ENCODE measurements around the gene GPC5.

Gene GPC5

GRCh38 chr13:92717857-92718256, 1319.4 kb downstream of the GPC5 start:
- no peak for DNase-seq

DNA sequence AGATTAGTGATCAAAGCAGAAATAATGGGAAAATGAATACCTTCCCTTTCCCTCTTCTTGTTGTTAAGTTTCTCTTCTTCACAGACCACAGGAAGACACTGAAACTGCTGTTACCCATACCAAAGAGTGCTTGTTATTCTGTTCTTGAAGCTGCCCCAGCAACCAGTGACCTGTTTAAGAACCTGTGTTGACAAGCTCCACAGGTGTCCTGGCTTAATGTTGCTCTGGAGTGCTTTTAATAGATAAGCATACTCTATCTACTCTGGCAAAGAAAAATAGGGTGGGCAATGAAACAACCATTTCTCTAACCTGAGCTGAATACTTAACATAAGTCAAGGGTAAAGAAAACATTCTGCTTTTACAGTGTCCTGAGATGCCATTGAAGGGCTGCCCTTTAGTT, 1321.4 kb downstream of the GPC5 start:
- peak; percentile 98 for DNase-seq

DNA sequence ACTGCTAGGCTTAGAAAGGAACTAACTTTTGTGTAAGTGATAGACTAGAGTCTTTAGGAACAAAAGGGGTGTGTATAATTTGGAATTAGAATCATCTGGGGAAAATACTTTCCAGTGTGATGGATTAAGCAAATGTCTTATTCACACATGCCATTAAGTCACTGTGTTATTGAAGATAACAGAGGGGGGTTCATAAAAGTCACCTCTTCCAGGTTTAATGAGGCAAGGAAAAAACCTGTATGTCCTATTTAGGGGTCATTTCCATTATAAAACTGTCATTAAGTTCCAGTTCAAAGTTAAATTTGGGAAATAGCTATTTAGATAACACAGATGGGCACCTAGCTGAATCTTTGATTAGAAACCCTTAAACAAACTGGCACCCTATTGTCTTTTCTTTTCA, 1323.2 kb downstream of the GPC5 start:
- DNase-seq: peak; percentile 94

- DNase-seq: no peak
These were observed 1328.7 kb downstream of the GPC5 start for GRCh38 chr13:92727118-92727517.

GRCh38 chr13:92734068-92734467, 1335.6 kb downstream of the GPC5 start:
- peak; percentile 25 for DNase-seq

- DNase-seq: no peak
These were observed 1336.1 kb downstream of the GPC5 start for GRCh38 chr13:92734545-92734944.

DNA sequence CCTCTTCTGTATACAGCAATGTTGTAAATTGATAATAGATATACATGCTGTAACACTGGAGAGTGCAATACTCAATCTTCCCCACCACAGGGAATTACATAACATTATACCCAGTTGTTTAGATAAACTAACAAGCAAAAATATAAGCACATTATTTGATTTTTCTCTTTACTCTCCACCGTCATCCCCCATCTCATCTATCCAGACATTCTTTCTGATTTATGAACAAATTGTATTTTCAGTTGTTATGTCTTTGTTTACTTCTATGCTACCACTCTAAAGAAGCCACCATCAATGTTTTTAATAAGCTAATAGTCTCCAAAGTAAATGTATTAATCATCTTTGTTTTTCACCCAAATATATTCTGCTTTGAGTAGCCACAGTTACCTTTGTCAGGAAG, 1337.5 kb downstream of the GPC5 start:
- no peak for DNase-seq

DNA sequence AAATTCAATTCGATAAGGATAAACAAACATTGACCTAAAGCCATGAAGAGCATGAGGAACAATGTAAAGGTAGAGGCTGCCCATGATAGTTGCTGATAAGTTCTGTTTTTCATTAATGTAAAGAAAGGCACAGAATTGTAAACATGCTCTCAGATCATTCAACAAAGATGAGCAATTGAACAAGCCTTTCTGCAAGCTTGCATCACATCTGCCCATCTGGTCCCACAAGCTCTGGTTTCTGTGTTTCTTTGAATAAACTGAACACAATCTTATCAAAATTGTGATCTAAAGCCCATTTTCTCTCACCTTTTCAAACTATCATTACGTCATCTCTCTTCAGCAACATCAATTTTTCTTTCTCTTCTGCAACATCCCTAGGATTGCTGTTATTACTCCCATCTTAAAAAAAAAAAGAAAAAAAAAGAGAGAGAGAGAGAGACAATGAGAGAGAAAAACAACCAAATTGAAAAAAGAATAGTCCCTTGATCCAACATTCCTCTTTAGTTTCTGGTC, 1340.9 kb downstream of the GPC5 start:
- peak; percentile 72 for DNase-seq

GRCh38 chr13:92743992-92744391, 1345.6 kb downstream of the GPC5 start:
- no peak for DNase-seq

DNA sequence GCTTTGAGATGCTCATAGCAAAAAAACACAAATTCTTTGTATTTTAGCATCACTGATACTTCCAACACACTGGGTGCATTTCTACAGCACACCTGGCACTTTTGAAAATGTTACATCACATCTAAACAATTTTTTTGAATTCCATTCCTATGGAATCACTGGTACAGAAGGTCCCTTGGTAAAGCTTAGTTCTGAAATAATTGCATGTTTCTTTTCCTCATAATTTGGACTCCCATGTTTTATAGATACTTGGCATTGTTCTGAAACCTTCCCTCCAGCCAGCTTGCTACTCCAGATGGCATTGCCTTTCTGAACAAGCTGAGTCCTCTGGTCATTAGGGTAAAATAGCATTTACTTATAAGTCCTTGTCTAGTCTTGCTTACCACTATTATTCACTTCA, 1346.8 kb downstream of the GPC5 start:
- peak; percentile 87 for DNase-seq

DNA sequence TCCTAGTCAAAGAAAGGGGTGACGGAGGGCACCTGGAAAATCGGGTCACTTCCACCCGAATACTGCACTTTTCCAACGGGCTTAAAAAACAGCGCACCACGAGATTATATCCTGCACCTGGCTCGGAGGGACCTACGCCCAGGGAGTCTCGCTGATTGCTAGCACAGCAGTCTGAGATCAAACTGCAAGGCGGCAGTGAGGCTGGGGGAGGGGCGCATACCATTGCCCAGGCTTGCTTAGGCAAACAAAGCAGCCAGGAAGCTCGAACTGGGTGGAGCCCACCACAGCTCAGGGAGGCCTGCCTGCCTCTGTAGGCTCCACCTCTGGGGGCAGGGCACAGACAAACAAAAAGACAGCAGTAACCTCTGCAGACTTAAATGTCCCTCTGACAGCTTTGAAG, 1354.3 kb downstream of the GPC5 start:
- peak; percentile 21 for DNase-seq

GRCh38 chr13:92761710-92762109, 1363.3 kb downstream of the GPC5 start:
- no peak for DNase-seq

GRCh38 chr13:92767468-92767867, 1369.0 kb downstream of the GPC5 start:
- no peak for DNase-seq

DNA sequence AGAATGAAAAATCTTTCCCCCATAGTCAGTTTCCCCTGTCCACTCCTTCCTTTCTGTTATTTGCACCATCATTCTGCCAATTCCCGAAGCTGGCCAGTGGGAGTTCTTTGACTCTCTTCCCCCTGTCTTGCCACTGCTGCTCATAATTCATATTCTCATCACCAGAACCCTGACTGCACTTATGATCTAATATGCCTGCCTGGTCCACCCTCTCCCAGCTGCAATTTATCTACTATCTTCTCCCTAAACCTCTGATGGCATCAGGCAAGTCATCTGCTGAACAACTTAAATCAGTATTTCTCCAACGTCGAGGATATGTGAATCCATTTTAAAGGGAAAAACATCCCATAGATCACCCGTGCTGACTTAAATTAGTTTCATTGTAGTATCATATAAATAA, 1370.2 kb downstream of the GPC5 start:
- peak; percentile 28 for DNase-seq

GRCh38 chr13:92769046-92769445, 1370.6 kb downstream of the GPC5 start:
- peak; percentile 54 for DNase-seq

DNA sequence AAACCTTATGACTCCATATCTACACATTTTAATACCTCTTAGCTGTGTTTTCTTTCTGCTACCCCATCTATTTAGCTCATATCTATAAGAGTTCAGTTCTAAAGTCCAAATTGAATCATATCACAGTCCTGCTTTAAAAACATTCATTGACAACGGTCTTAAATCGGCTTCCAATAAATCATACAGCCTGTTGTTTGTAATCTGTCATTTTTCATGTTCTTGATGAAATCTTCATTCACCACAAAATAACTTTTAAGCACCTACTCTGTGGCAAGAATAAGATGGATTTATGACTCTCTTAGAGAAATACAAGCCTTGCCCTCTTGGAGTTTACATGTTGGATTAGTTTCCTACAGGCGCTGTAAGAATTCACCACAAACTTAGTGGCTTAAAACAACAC, 1377.2 kb downstream of the GPC5 start:
- no peak for DNase-seq

DNA sequence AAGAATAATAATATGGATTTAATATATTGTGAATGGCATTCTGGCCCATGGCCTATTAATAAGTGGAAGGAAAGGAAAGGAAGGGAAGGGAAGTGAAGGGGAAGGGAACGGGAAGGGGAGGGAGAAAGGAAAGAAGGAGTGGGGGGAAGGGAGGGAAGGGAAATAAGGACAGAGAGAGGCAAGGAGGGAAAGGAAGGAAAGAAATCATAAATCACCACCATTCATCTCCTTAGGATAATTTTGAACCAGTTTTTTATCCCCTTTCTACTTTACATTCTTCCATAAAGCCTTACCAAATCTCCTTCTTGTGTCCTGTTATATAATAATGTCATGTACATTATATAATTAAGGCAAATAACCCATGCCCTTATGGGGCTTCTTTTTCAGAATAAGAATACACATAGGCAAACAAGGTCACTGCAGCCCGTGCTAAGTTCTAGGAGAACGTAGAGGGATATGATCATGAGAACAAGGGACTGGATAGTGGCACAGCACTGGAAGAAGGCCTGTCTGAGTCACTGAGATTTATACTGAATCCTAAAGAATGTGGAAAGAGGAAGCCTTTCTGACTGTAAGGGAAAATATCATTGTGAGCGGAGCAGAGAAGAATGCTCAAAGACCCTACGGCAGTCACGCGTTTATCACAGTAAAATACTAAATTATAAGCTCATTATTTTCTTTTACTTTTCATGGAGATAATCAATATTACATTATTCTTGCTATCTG, 1383.7 kb downstream of the GPC5 start:
- DNase-seq: peak; percentile 32

DNA sequence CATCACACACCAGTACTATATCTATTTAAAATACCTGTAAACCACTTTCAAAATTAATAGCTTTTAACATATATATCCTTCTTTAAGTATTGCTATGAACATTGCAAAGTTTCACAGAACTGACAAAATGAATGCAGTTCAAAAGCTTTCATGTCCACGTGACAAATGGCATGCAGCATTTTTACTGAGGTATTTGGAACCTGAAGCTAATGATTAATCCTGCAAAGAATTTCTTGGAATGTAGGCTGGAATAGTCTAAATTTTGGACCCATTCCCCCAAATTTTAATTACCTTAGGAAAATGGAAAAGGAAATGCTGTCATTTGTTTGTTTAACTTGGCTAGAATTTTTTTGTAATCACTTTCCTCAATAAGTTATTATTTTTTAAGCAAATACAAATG, 1404.4 kb downstream of the GPC5 start:
- DNase-seq: no peak

DNA sequence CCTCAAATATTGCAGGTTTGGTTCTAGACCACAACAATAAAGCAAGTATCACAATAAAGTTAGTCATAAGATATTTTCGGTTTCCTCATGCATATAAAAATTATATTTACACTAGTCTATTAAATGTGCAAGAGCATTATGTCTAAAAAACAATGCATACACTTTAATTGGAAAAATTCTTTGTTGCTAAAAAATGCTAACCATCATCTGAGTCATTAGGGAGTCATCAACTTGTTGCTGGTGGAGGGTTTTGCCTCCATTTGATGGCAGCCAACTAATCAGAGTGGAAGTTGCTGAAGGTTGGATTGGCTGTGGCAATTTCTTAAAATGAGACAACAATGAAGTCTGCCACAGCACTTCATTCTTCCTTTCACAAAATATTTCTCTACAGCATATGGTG, 1405.9 kb downstream of the GPC5 start:
- no peak for DNase-seq

- no peak for DNase-seq
These were observed 1406.5 kb downstream of the GPC5 start for GRCh38 chr13:92804926-92805325.

- DNase-seq: no peak
These were observed 1407.3 kb downstream of the GPC5 start for GRCh38 chr13:92805766-92806165.

DNA sequence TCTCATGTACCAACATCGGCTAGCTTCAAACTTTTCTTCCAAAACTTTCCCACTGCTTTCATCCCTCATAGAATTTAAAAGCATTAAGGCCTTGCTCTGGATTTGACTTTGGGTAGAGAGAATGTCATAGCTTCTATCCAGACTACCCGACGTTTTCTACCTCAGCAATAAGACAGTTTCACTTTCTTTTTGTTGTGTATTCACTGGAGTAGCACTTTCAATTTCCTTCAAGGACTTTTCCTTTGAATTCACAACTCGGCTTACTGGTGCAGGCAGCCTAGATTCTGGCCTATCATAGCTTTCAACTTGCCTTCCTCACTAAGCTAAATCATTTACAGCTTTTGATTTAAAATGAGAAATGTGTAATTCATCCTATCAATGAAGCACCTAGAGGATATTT, 1407.8 kb downstream of the GPC5 start:
- DNase-seq: no peak

DNA sequence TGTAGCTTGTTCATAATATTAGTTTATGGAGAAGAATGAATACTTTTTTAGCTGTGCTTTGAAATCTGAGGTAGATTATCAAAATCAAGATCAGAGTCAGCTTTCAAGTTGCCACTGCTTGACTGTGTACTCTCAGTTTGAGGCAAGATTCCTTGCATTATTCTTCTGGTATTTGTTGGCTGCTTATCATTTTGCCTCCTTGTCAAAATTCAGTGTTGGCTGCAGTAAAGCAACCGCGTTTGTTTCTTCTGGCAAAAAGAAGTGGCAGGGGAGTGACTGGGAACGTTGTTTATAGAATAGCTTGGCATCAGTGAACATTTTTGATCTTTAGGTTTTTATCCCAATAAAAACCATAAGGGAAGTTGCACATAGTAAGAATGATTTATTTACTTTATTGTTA, 1408.9 kb downstream of the GPC5 start:
- no peak for DNase-seq

GRCh38 chr13:92807966-92808365, 1409.5 kb downstream of the GPC5 start:
- no peak for DNase-seq

DNA sequence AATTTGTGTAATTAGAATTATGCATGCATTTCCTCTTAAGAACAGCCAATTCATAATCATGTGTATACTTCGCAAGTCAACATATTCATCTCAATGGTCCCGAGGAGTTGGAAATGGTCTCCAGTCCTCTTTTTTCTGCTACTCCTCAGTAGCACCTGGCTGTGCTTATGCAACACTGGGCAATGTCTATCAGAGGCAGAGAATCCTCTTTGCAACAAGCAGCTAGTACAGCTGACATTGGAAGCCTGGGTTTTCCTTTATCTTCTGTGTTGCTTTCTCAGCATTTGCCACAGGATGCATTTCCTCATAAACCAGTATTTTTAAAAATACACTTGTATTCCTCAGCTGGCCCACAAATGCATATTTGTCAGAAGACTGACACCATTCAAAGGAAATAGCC, 1422.9 kb downstream of the GPC5 start:
- DNase-seq: peak; percentile 70

All from NCI-H69 (cell line).